ENCODE results near the gene PDE4DIP.
"Not testable (repeated sequence)": the region's sequence is repeated elsewhere in the genome, so short reads cannot be mapped to it uniquely, and the experiment has no call there.

The PDE4DIP gene

DNA sequence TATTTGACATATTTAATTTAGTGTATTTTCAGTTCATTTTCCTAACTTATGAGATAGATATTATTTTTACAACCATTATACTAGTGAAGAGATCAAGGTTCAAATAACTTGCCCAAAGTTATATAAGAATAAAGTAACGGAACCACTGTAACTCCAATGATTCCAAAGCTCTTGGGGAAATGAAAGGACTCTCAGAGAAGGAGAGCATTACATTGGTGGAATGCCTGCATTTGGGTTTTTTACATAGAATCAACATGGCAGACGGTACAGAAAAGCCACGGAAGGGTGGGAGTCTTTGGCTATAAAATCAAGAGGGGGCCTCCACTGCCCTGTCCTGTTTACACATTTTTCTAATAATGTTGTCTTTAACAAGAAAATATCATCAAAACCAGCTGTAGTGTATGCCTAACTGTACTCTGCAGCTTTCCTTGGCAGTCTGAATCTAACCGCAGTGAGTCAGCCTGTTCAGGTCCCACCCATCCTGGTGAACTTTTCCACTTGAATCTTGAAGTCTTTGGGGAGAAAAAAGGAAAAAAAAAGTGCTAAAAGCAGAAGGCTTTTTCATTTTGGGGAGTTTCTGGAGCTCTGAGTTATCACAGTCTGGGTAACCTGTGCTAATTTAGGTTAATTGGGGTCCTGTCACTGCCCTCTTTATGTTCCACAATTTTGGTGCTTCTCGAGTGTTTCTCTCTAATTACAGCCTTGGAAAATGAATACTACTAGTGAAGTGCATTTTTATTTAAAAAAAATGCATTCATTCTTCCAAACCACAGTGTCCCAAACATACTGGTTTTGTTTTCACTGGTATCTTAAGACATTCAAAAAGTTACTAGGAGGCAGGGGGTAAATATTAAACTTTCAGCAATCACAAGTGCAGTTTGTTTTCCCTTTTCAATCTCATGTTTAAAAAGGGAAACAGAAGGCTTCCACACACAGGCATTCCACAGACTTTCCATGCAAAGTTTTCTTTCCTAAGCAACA is 30.5 kb downstream of the PDE4DIP start:
- not testable (repeated sequence) for DNase-seq

DNA sequence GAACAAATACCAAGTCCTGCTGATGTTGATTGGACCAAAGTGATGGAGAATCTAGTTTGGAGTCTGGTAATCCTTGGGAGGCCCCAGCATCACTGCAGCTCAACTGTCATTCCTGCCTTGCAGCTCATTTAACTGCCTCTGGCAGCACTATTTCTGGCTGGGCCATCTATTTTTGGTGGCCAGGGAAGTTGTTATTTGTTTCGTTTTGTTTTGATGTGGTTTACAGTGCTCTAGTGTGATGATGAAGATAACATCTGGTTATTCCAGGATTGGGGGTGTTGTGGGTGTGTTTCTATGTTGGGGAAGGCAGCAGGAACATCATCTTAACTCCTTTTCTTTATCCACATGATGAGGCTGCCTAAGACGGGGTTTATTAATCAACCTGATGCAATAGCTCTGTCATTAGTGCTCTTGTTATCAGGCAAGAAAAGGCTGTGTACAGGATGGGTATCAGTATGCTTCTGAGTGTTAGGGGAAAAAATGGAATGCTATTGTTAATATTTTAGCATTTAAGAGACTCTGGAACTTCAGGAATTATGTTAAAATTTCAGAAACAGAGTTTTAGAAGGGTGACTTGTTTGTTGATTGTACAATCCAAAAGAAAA is 35.7 kb downstream of the PDE4DIP start:
- DNase-seq, result not testable (repeated sequence)

- DNase-seq, result not testable (repeated sequence)
These were observed 37.0 kb downstream of the PDE4DIP start for GRCh38 chr1:148881261-148881660.

DNA sequence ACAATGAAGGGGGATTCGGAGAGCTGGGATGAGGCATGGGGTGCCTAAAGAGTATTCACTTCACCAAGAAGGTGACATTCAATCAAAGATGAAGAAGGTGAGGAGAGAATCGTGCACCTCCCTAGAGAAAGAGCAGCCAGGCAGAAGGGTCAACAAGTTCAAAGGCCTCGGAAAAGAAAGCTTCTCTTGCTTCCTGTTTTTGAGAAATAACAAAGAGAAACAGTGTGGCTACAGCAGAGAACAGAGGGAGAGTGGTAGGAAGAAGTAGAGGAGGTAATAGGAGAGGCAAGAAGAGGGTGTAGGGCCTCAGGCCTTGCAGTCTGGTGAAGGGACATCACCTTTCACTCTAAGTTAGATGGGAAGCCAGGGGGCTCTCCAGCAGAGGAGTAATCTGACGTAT is 41.0 kb downstream of the PDE4DIP start:
- DNase-seq, result not testable (repeated sequence)

GRCh38 chr1:148886293-148886692 is 42.1 kb downstream of the PDE4DIP start:
- DNase-seq, result not testable (repeated sequence)

DNA sequence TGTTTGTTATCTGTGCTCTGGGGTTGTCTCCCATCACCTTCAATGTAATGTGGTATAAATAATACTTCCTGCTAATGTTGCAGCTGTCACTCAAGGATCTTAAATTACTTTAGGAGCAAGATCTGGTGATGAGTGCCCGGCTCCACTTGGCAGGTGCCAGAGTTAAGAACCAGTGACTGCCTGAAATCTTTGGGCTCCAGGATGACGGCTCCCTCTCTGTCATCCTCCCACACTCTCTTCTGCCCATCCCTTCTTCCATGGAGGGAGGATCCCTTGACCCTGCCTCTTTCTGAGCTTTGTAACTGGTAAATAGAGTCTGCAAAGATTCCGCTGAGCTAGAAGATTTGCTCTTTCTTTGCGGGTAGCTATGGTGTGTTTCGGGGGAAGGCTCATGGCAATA is 44.4 kb downstream of the PDE4DIP start:
- DNase-seq, result not testable (repeated sequence)

DNA sequence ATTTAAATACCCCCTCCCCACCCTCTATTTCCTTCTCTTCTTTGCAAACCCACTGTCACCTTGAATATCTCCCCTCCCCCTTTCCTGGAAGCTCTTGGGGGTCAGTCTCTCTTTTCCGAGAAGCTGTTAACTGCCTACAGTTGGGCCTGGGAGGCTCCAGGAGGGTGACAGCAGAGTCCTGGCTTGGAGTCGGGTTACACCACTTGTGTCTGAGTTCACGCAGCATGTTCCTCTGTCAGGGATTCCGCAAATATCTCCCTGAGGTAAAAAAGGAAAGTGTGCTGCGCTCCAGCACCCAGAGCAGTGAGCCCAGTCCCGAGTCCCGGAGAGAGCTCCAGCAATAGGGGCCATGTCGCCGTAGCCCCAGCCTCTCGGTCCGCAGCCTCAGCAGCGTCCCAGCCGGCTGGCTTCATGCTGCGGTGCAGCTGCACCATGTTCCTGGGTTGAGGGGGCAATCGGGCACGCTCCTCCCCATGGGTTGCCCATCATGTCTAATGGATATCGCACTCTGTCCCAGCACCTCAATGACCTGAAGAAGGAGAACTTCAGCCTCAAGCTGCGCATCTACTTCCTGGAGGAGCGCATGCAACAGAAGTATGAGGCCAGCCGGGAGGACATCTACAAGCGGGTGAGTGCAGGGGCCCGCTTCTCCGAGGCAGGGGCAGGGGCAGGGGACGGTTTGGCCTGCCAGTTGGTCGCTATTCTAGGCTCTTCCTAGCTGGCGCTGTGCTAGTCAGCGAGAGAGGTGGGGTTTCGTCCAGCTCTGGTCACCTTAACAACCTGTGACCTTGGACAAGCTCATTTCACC is 45.2 kb downstream of the PDE4DIP start:
- not testable (repeated sequence) for DNase-seq

- DNase-seq, result not testable (repeated sequence)
These were observed 45.9 kb downstream of the PDE4DIP start for GRCh38 chr1:148890075-148890568.

DNA sequence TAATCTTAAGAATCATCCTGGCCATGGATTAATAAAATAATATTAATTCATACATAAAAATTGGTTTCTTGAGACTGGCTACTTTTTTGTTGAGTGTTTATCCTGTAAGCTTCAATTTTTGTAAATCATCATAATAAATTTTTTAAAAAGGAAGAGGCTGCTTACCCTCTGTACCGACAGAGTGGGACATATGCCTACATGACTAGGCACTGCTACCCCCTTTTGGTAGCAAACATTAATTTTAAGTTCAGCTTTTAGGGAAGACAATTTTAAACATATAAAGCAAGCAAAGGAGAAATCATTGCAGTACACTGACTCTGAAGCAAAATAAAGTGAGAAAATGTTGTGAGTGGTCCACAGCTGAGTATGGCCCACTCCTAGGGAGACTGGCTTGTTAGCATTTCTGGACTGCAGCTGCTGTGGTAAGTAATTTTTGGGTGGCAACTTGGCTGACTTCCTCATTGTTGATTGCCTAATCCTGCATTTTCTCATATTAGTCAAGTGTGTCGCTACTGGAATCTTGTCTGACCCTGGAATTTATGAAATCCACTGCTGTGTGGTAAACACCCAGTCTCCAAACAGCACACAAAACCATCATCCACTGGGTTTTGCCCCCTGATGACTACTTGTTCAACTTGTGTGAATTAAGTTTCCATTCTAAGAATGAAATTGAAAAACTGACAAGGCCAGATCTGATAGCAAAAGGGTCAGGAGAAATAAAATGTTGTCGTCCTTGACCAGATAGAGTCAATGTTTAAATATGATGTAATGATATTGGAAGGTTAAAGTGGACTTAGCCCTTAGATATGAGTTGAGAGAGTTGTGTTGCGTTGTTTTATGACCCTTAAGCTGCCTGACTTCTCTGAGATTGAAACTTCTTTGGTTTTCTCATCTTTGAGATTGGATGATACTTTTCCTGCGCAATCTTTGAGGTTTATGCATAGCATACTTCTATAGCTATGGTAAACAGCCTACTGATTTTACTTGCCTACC is 50.4 kb downstream of the PDE4DIP start:
- not testable (repeated sequence) for DNase-seq

- not testable (repeated sequence) for DNase-seq
These were observed 55.8 kb downstream of the PDE4DIP start for GRCh38 chr1:148900026-148900425.

DNA sequence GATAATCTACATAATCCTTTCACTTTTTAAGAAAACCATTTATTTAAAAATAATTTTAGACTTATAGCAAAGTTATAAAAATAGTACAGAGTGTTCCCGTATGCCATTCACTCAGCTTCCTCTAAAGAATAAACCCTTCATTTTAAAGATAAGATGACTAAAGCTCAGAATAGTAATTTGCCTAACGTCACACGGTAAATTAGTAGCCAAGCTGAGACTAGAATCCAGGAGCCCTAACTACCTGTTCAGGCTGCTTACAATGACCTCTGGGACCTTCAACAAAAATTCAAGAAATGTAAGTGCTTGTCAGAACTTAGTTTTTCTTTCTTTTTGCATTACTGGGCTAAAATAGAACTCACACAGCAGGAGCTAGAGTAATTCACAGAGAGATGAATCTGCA is 56.5 kb downstream of the PDE4DIP start:
- DNase-seq, result not testable (repeated sequence)

DNA sequence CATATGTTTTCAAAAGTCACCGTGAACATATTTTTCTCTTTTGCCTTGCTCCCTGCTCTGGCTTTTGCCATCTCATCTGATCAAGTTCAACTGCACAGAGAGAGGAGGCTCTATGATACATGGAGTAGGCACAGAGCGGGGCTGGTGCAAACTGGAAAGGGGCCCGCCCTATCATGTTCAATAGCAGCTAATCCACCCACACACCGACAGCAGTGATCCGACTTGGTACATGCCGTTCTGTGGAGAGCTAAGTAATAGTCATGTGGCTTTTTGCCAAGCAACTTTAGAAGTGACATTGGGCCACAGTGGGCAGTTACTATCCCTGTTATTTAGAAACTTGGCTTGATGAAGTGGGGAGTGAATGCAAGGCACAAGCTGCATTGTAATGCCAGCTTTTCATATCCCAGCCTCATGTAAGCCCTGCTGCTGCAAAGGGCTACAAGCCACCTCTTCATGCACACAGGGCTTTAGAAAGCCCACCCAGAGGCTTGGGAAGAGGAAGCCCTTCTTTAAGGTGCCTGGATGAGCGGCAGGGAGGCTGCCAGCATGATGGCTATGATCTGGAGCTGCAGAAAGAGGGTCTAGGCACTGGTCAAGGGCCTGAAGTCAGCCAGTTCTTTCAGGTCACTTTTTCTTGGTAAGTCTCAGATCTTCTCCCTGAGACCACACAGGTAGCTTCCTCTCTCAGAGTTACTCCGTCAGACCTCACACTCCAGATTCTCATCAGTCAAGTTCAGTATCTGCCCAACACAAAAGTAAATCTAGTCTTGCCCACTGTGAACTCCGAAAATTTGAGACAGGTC is 57.1 kb downstream of the PDE4DIP start:
- not testable (repeated sequence) for DNase-seq

- DNase-seq, result not testable (repeated sequence)
These were observed 57.7 kb downstream of the PDE4DIP start for GRCh38 chr1:148901953-148902341.

- not testable (repeated sequence) for DNase-seq
These were observed 65.1 kb downstream of the PDE4DIP start for GRCh38 chr1:148909219-148909826.

DNA sequence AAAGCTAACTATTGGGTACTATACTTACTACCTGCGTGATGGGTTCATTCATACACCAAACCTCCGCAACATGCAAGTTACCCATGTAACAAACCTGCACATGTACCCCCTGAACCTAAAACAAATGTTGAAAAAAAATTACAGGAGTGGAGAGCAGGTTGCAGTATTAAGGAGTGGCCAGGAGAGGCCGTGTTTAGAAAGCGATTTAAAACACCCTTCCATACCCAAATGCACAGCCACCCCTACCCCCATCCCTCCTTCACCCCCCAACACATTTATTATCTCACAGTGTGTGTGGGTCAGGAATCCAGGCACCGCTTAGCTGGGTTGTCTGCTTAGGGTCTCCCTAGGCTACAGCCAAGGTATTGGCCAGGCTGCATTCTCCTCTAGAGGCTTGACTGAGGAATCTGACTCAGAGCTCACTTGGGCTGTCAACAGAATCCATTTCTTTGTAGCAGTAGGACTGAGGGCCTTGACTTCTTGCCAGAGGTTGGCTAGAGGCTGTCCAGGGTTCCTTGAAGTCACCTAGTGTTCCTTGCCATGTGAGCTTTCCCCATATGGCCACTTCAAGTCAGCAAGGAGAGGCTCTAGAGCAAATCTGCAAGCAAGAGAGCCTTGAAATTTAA is 67.2 kb downstream of the PDE4DIP start:
- DNase-seq, result not testable (repeated sequence)

GRCh38 chr1:148916222-148916621 is 72.0 kb downstream of the PDE4DIP start:
- DNase-seq, result not testable (repeated sequence)

- DNase-seq, result not testable (repeated sequence)
These were observed 72.6 kb downstream of the PDE4DIP start for GRCh38 chr1:148916695-148917348.

DNA sequence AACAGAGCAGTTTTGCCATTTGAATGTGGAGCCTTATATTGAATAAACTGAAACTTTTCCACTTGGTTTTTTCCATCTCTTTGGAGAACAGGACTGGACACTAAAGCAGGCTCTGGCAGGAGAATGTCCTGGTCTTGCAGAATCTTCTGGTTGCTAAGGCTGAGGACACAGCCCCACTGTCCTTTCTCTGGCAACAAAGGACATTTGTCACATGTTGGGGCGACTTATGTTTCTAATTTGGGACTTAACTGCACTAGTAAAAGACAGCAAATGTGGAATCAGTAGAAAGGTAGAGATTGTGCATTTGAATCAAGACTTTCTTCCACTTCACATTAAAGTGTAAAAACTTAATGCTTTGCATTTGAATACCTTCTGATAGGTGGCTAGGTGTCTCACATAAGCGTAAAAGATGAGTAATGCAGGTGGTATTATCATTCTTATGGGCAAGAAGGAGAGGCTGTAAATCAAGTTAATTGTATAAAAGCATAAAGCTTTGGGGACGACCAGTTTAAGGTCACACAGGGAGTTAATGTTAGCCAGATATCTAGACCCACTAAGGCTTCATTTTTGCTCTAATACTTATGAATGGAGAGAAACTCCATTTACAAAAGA is 74.7 kb downstream of the PDE4DIP start:
- DNase-seq, result not testable (repeated sequence)

DNA sequence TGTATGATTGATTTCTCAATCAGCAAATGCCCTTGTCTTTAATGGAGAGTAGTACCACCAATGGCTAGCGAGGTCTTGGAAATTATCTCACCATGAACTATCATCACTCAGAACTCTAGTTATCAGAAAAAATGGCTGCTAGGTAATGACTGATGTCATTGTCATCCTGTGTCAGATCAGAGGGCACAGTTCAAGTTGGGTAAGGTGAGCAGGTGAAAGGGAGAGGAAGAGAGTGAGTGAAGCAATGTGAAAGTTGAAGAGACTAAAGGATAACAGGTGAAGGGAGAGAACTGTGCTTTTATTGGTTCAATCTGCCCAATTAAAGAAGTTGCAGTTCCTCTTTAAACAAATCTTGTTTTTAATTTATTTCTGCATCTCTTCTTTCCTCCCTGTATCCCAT is 76.8 kb downstream of the PDE4DIP start:
- not testable (repeated sequence) for DNase-seq
